GM13977 (cell line): ENCODE results near the gene CCDC134.

ENCODE experiments used
- DNase-seq: peaks from one replicate; pipeline ENCODE4 v3.0.0; 2012; ENCODE audit warnings: low spot score
- CTCF ChIP-seq: IDR thresholded peaks from 2 replicates; pipeline ENCODE4 v1.5.1; 2012; ENCODE audit warnings: mild to moderate bottlenecking, control low read depth; ENCODE audit not compliant: insufficient read depth; ENCODE audit errors: extremely low read depth, missing control alignments
- in situ Hi-C: fragments of 300-500 bp; cut with MboI; formaldehyde crosslinking; loops from one replicate; pipeline ENCODE4 v1.12.0; 2022; ENCODE audit warnings: low sequenced_read_pairs, low pct_unique_long_range_greater_than_20kb, mixed read lengths, inconsistent platforms; ENCODE audit not compliant: unreplicated experiment

Gene CCDC134

GRCh38 chr22:41775338-41775737, 25.1 kb upstream of the CCDC134 start:
- DNase-seq: no peak
- in situ Hi-C loops: no loop called here
- TF ChIP-seq CTCF: no peak

- DNase-seq: no peak
- in situ Hi-C loops: no loop called here
- TF ChIP-seq CTCF: no peak
These were observed 24.5 kb upstream of the CCDC134 start for GRCh38 chr22:41775976-41776375.

- no peak for DNase-seq
- in situ Hi-C loops: no loop called here
These were observed 24.1 kb upstream of the CCDC134 start for GRCh38 chr22:41776381-41776780.

GRCh38 chr22:41777749-41778425, 22.6 kb upstream of the CCDC134 start:
- DNase-seq: no peak
- TF ChIP-seq CTCF: no peak
- in situ Hi-C loops: no loop called here

More at GRCh38 chr22:41776381-41776780, 24.1 kb upstream of the CCDC134 start:
- no peak for TF ChIP-seq CTCF

- in situ Hi-C loops: loop anchor here (10.0 kb wide), 1 partner anchor 85 kb away; the partner anchor contains the start of gene MEI1
- TF ChIP-seq CTCF: no peak
These were observed 20.5 kb upstream of the CCDC134 start for GRCh38 chr22:41779929-41780505.

GRCh38 chr22:41780746-41781505, 19.6 kb upstream of the CCDC134 start:
- no peak for TF ChIP-seq CTCF
- in situ Hi-C loops: loop anchor here (10.0 kb wide), 1 partner anchor 86 kb away; the partner anchor contains the start of gene MEI1
- DNase-seq: peak; percentile 86

More at GRCh38 chr22:41779929-41780505, 20.5 kb upstream of the CCDC134 start:
- DNase-seq: no peak
